GM21447 (cell line): Measurements from ENCODE around the gene ECEL1.
"Not testable (repeated sequence)": the region's sequence is repeated elsewhere in the genome, so short reads cannot be mapped to it uniquely, and the experiment has no call there.

ENCODE experiments used
- ATAC-seq: cut with Tn5 transposase; IDR thresholded peaks from one replicate; pipeline ENCODE4 v1.9.1; 2021; ENCODE audit not compliant: unreplicated experiment

ECEL1 gene, protein sequence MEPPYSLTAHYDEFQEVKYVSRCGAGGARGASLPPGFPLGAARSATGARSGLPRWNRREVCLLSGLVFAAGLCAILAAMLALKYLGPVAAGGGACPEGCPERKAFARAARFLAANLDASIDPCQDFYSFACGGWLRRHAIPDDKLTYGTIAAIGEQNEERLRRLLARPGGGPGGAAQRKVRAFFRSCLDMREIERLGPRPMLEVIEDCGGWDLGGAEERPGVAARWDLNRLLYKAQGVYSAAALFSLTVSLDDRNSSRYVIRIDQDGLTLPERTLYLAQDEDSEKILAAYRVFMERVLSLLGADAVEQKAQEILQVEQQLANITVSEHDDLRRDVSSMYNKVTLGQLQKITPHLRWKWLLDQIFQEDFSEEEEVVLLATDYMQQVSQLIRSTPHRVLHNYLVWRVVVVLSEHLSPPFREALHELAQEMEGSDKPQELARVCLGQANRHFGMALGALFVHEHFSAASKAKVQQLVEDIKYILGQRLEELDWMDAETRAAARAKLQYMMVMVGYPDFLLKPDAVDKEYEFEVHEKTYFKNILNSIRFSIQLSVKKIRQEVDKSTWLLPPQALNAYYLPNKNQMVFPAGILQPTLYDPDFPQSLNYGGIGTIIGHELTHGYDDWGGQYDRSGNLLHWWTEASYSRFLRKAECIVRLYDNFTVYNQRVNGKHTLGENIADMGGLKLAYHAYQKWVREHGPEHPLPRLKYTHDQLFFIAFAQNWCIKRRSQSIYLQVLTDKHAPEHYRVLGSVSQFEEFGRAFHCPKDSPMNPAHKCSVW

GRCh38 chr2:232487385-232488096 lies at the start of gene ECEL1:
TSS of gene ECEL1 (minus strand) at chr2:232487834. CDS start at chr2:232486653, 1,181 bp downstream.
- ATAC-seq, result no peak

- ATAC-seq, result no peak
Measured at GRCh38 chr2:232537079-232537478, 49.4 kb upstream of the ECEL1 start.

DNA sequence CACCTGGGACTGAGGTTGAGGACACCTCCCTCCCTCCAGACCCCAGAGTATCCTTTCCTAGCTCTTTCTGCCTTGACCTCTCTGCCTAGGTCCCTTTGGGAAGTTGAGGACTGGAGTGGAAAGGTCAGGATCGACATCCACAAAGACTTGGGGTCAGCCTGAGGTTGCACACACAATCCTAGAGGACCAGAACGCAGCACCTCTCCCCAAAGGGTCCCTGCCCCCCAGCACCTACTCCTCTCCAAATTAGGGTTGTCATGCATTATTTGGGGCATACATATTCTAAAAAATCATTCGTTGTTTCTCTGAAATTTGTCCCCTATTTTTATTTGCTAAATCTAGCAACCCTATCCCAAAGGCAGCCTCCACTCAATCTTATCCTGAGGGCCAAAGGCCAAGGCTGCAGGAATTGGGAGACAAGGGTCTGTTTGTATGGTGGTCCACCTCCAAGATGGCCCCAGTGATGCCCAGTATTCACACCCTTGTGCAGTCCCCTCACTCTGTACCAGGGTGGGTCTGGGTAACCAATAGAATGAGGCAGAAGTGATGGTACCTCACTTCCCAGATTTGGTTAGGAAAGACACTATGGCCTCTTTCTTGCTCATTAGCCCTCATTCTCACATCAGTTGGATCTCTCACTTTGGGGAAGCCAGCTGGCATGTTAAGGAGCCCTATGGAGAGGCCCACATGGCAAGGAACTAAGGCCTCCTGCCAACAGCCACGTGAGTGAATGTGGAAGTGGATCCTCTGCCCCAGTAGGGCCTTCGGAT lies 48.3 kb upstream of the ECEL1 start:
- ATAC-seq, result no peak

DNA sequence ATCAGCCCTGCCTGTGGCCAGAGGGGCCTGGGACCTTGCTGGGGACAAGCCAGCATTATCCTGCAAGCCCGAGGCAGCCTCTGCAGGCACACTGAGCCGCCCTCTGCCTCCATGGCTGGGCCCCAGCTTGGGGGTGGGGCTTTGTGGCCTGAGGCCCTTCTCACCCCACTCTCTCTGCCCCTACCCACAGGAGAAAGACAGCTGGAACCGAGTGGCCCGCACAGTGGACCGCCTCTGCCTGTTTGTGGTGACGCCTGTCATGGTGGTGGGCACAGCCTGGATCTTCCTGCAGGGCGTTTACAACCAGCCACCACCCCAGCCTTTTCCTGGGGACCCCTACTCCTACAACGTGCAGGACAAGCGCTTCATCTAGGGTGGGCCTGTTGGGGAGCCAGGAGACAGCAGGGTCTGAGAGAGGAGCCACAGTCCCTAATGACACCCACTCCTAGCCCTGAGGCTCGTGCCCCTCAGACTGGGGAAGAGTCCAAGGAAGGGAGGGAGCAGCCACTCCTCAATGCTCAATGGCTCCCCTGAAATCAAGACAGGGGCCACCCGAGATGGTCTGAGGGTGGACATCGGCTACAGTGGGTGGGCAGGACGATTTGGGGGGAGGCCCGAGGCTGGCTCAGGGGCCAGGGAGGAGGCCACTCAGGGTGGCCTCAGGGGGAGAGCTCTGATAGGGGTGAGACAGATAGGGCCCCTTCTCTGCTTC lies 47.5 kb upstream of the ECEL1 start:
- ATAC-seq, result no peak

- no peak for ATAC-seq
Measured at GRCh38 chr2:232533944-232534710, 46.5 kb upstream of the ECEL1 start.

- not testable (repeated sequence) for ATAC-seq
Measured at GRCh38 chr2:232532821-232533220, 45.2 kb upstream of the ECEL1 start.

DNA sequence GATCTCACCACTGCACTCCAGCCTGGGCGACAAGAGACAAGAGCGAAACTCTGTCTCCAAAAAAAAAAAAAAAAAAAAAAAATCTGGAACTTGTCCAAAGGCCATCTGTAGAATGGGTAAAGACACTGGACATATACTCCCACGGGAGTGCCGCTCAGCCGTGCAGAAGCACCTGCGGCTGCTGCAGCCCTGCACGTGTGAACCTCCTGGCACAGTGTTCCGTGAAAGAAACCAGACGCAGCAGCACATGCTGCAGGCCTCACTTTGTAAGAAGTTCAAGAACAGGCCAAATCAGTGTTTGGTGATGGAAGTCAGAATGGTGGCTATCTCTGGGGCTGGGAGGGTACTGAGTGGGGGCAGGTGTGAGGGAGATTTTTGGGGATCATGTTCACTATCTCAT lies 44.8 kb upstream of the ECEL1 start:
- ATAC-seq, result no peak

DNA sequence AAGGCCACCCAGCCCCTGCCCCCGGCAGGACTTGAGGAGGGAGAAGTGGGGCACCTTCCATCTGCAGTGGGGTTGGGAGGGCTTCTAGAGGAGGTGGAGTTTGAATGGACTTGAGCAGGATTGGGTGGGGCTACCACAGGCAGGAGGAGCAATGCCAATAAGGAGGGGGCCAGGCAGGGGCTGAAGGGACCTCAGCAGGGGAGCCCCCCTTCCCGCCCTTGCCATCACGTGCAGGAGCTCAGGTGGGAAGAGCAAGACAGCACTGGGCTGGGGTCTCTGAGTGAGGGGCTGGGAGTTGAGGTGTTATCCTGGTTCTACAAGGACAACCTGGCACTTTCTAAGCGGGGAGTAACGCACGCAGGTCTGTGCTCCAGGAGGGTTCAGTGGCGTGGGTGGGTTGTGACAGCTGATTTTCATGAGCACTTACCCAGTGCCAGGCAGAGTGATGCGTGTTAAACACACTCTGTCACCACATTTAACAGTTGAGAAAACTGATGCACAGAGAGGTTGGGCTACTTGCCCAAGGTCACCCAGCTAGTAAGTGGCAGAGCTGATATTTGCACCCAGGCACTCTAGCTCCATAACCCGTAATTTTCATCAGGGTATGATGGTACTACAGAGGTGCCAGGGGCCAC lies 43.1 kb upstream of the ECEL1 start:
- ATAC-seq, result no peak

DNA sequence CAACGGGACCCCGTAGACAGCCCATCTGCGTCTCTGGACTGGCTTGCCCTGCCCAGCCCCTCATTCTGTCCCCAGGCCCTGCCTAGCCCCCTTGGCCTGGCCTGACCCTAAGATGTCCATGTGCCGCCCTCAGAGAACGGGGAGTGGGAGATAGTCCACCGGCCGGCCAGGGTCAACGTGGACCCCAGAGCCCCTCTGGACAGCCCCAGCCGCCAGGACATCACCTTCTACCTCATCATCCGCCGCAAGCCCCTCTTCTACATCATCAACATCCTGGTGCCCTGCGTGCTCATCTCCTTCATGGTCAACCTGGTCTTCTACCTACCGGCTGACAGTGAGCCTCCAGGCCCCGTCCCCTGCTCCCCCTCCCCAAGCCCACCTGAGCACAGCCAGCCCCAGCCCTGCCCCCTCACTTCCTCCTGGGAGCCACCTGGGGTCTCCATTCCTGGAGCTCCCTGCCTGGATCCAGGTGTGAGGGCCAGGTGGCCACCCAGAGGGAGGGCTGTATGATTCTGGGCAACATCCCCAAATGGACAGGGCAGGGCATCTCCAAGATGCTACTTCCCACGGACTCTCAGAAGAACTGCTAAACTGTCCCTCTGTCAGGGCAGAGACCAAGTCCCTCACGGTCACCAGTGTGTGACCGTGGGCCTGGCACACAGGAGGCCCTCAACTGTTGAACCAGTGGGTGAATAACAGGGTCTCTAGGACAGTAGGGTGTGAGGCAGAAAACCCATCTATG lies 42.3 kb upstream of the ECEL1 start:
- ATAC-seq, result no peak

GRCh38 chr2:232528746-232529460 lies 41.3 kb upstream of the ECEL1 start:
- no peak for ATAC-seq

DNA sequence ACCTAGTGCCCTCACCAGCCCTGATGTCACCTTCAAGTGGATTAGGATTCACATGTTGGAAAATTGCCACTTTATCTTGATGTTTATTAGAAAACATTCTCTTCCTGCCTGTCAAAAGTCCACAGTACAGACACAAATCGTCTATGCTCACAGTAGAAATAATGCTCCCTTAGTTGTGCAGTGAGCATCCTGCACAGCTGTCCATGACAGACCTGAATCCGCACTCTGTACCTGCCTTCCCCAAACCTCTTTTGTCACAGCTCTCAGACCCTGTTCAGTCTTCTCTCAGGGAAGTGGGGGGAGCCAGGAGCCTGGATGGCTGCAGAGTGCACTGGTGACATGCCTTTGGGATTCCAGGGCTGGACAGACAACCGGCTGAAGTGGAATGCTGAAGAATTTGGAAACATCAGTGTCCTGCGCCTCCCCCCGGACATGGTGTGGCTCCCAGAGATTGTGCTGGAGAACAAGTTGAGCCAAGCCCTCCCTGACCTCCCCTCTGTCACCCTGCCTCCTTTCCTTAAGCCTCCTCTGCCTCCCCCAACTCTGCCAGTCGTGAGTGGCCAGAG lies 40.4 kb upstream of the ECEL1 start:
- ATAC-seq, result no peak

- ATAC-seq, result no peak
Measured at GRCh38 chr2:232526372-232526941, 38.8 kb upstream of the ECEL1 start.

- ATAC-seq, result no peak
Measured at GRCh38 chr2:232525791-232526371, 38.2 kb upstream of the ECEL1 start, which contains the start of gene CHRND. TSS of gene CHRND (plus strand) at chr2:232526160. CDS start at chr2:232526216, 56 bp downstream.

GRCh38 chr2:232525199-232525598 lies 37.6 kb upstream of the ECEL1 start:
- ATAC-seq, result no peak

DNA sequence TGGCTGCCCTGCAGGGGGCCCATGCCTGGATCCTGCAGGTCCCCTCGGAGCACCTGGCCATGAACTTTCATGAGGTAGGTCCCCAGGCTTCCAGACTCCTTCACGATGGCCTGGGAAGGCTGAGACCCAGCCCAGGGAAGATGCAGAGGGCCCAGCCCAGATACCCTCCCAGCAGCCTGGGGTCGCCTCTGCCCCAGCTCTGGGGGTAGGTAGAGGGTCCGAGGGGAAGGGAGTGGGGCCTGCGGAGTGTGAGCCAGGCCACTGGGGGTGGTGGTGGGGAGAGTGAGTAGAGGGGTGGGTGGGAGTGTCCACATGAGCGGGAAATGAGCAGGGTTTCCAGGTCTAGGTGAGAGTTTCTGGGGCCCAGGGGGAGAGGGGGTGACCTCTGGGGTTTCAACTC lies 37.1 kb upstream of the ECEL1 start:
- ATAC-seq, result no peak
